Stomach (tissue), 4 donors: ENCODE measurements around the gene ELANE.

ENCODE experiments used
- CTCF ChIP-seq, 7 experiments: fragments of 450-650 bp in 4 of 7; fragments of 200-600 bp in 3 of 7; sonication (generic) in 3 of 7; IDR thresholded peaks; one replicate each; pipeline ENCODE4 v1.5.1; 2016 to 2019; ENCODE audit warnings: antibody characterized with exemption in 7 of 7, control low read depth in 2 of 7, mild to moderate bottlenecking in 1 of 7
- POLR2A ChIP-seq, 4 donors: fragments of 450-650 bp; IDR thresholded peaks; one replicate each; pipeline ENCODE4 v1.6.1; 2016; ENCODE audit warnings: antibody characterized with exemption in 4 of 4, control low read depth in 2 of 4, mild to moderate bottlenecking in 1 of 4, moderate library complexity in 1 of 4
- POLR2AphosphoS5 ChIP-seq, 3 donors: sonication (generic); formaldehyde crosslinking; IDR thresholded peaks; one replicate each; pipeline ENCODE4 v1.6.1; 2016; ENCODE audit warnings: antibody characterized with exemption in 3 of 3

GRCh38 chr19:892894-893689 is 41.0 kb downstream of the ELANE start, which contains the start of the genes MED16 and RNU6-9:
- TF ChIP-seq POLR2AphosphoS5 (IDR thresholded peaks at IDR 0.05) (peak; percentile 56 to 86 (median 76)), CTCF (IDR thresholded peaks at IDR 0.05) (no peak), POLR2A (IDR thresholded peaks at IDR 0.05) (no peak)
